Left lung (tissue), 10 donors: Measurements from ENCODE around the gene PIGQ. TPM values are rescaled to one million over a fixed set of nuclear protein-coding genes. Genes with fewer than 3 reads are reported as not detected.

ENCODE experiments used
- ATAC-seq: fragments of 200-7000 bp; cut with Tn5 transposase; one replicate; pipeline ENCODE4 v1.9.1; 2020; ENCODE audit warnings: moderate library complexity
- DNase-seq, 4 donors: peaks; one replicate each; pipeline ENCODE4 v3.0.0-alpha.2; 2013 to 2020
- H3K27ac ChIP-seq, 2 donors: fragments of 200-600 bp; sonication (generic) in 1 of 2; one replicate each; pipeline versions ENCODE4 v1.5.0 to v1.8.0; 2020 to 2021
- H3K27me3 ChIP-seq, 2 donors: fragments of 200-600 bp; sonication (generic) in 1 of 2; one replicate each; pipeline versions ENCODE4 v1.5.0 to v1.8.0; 2020 to 2021
- H3K36me3 ChIP-seq, 2 donors: fragments of 200-600 bp; sonication (generic) in 1 of 2; one replicate each; pipeline versions ENCODE4 v1.5.0 to v1.8.0; 2020 to 2021
- H3K4me1 ChIP-seq, 2 donors: fragments of 200-600 bp; one replicate each; pipeline ENCODE4 v1.8.0; 2021
- H3K4me3 ChIP-seq, 2 donors: fragments of 200-600 bp; sonication (generic) in 1 of 2; one replicate each; pipeline versions ENCODE4 v1.5.0 to v1.8.0; 2020 to 2021; ENCODE audit warnings: mild to moderate bottlenecking in 1 of 2
- H3K9me3 ChIP-seq, 2 donors: fragments of 200-600 bp; sonication (generic) in 1 of 2; one replicate each; pipeline versions ENCODE4 v1.5.0 to v1.8.0; 2020 to 2021
- intact Hi-C, 2 donors: fragments of 100-400 bp; cut with DNase I; formaldehyde crosslinking; loops; one replicate each; pipeline versions ENCODE4 v1.11.2 to v1.14.2; 2022
- polyA plus RNA-seq, 6 donors: library from polyadenylated mRNA; unstranded; fragments of 120-200 nt; gene quantifications; one replicate each; pipeline ENCODE4 v1.2.1, GENCODE V29; 2013; ENCODE audit not compliant: insufficient read length in 6 of 6
- total RNA-seq, 2 donors: library from RNA; stranded (reverse); fragmentation: NEBNext Ultra II Directional; extraction: Animal tissue kit (Norgen Biotek cat#: 25700); gene quantifications; one replicate each; pipeline ENCODE4 v1.2.1, GENCODE V29; 2021
- TF ChIP-seq, protein P1 (sequence below), 2 donors: fragments of 200-600 bp; sonication (generic) in 1 of 2; IDR thresholded peaks; one replicate each; pipeline versions ENCODE4 v1.5.0 to v1.8.0; 2021; ENCODE audit warnings: antibody characterized with exemption in 2 of 2
- donor health status: DM: no; HTN: yes; CAD: no.
- donor health status: DM: no; HTN: no; CAD: no.

PIGQ gene
- total and polyA plus RNA-seq, 8 donors, result 32.9 to 68.5 (median 39.0) TPM

DNA sequence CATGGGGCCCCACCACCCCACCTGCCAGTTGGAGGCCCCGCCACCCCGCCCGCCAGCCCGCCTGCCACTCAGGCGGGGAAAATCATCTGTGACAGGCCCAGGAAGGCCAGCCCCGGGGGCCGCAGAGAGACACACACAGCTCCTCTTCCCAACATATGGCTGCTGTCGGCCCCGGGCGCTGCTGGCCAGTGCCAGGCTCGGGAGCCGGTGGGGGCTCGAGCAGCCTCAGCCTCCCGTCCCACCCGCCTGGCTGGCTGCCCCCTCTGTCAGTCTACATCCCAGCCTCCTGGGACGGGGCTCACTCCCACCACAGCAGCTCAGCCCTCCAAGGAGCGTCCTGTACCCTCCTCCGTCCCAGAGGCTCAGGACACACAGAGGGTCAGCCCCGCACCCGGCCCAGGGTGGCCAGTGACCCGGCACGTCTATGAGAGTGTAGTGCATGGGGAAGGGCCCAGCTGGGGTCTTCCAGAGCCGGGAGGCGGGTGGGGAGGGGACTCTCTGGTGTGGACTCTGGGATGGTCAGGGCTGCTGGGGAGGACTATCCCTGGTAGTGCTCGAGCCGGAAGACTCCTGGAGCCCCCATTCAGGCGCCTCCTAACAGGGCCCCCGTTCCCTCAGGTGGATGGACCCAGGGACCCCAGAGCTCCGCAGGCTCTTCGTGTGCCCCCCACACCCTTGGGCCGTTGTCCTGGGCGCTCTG, 13.1 kb upstream of the PIGQ start:
- TF ChIP-seq, protein P1, sequence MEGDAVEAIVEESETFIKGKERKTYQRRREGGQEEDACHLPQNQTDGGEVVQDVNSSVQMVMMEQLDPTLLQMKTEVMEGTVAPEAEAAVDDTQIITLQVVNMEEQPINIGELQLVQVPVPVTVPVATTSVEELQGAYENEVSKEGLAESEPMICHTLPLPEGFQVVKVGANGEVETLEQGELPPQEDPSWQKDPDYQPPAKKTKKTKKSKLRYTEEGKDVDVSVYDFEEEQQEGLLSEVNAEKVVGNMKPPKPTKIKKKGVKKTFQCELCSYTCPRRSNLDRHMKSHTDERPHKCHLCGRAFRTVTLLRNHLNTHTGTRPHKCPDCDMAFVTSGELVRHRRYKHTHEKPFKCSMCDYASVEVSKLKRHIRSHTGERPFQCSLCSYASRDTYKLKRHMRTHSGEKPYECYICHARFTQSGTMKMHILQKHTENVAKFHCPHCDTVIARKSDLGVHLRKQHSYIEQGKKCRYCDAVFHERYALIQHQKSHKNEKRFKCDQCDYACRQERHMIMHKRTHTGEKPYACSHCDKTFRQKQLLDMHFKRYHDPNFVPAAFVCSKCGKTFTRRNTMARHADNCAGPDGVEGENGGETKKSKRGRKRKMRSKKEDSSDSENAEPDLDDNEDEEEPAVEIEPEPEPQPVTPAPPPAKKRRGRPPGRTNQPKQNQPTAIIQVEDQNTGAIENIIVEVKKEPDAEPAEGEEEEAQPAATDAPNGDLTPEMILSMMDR (IDR thresholded peaks at IDR 0.05), result no peak
- Histone ChIP-seq H3K9me3 (no peaks in the 10 kb centered on the region), H3K27me3 (peaks cover 26 to 49% of the 10 kb centered on the region in 2 donors), H3K4me3 (no peak overlapping the region), H3K36me3 (peaks cover 0 to 28% of the 10 kb centered on the region in 2 donors), H3K4me1 (peaks cover 0 to 7% of the 10 kb centered on the region in 2 donors), H3K27ac (no peak overlapping the region)
- DNase-seq (no peak), ATAC-seq (no peak)
- intact Hi-C loops, result no loop called here

DNA sequence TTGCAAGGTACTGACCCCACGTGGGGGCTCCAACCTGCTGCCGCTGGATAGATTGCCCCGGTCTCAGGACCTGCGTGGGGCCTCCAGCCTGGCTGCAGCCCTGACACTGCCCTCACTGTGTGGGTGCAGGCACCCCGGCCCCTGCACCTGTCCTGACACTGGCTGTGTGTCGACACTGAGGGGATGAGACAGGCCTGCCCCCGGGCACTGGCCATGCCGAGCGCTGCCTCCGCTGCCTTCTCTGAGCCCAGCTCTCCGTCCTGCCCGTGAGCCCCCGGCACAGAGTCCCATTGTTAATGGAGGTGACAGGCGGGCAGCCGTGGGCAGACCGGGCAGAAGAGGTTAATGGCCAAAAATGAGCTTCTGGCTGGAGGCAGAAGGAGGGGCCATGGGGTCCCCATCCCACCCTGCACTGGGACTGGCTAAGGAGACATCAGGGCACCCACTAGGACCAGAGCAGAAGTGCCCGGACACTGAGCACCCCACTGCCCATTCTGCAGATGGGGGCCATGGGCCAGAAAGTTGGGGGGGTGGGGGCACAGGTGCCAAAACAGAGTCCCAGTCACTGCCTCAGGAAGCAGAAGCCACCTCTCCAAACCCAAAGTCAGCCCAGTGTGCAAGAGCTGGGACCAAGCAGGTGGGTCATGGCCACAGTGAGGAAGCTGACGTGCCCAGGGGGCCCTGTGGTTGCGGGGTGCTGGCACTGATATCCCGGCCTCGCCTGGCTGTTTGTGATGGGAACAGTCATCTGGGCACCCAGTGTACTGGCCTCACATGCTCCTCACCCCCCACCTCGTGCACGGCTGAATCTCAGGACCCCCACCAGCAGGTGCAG, 12.1 kb upstream of the PIGQ start:
- H3K4me1 ChIP-seq, result peaks cover 0 to 7% of the 10 kb centered on the region in 2 donors
- no peak for ATAC-seq
- H3K9me3 ChIP-seq, result no peaks in the 10 kb centered on the region
- peaks cover 32 to 59% of the 10 kb centered on the region in 2 donors for H3K27me3 ChIP-seq
- no peak overlapping the region for H3K27ac ChIP-seq
- H3K36me3 ChIP-seq, result peaks cover 0 to 17% of the 10 kb centered on the region in 2 donors
- H3K4me3 ChIP-seq, result no peak overlapping the region
- intact Hi-C loops, result no loop called here
- TF ChIP-seq, protein P1 (IDR thresholded peaks at IDR 0.05), result no peak
- DNase-seq, result no peak

DNA sequence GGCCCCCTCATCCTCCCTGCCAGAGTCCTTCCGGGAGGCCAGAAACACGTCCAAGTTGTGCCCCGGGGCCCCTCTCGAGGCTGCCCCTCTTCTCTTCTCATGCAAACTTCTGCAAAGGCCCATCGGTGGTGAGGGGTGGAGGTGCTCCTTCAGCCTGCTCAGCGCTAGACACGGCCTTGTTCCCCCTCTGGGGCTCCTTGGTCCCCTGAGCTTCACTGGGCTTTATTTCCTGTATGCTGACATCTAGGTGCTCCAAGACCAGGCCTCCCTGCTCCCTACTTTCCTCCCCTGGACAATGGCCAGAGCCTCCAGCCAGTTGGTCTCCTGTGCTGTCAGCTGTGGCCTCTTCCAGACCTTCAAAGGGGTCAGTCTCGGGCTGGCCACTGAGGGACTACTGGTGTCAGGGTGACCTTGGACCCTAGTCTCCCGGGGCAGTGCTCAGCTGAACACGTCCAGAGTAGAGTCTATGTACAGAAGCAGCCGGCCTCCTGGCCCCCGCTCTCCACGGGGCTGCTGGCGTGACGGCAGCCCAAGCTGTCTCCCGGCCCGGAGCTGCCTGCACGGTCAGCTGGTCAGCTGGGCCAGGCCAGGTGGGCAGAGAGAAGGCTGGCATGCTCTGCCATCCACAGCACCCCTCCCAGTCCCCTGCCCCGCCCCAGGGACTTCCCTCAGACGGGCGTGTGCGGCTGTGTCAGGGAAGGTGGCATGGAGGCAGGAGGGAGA, 11.3 kb upstream of the PIGQ start:
- Histone ChIP-seq H3K4me3 (no peak overlapping the region), H3K36me3 (peaks cover 0 to 9% of the 10 kb centered on the region in 2 donors), H3K4me1 (peaks cover 0 to 7% of the 10 kb centered on the region in 2 donors), H3K9me3 (no peaks in the 10 kb centered on the region), H3K27ac (no peak overlapping the region), H3K27me3 (peaks cover 32 to 66% of the 10 kb centered on the region in 2 donors)
- TF ChIP-seq, protein P1 (IDR thresholded peaks at IDR 0.05), result no peak
- intact Hi-C loops, result no loop called here
- DNase-seq (no peak), ATAC-seq (no peak)

DNA sequence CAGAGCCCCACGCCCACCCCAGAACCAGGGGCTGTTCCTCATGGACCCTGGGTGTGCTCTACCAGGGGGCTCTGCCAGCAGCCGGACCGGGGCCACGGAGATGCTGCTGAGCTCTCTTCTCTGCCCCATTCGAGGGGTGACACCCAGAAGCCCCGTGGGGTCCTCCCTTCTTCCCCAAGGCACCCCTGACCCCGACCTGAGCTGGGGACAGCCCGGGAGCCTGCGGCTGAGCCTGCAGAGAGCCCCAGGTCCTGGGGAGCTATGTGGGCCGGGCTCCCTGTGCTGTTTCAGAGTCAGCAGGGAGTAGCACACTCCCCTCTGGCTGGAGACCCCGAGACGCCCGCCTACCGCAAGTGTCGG, 10.8 kb upstream of the PIGQ start:
- Histone ChIP-seq H3K4me3 (no peak overlapping the region), H3K27me3 (peaks cover 32 to 71% of the 10 kb centered on the region in 2 donors), H3K4me1 (peaks cover 0 to 7% of the 10 kb centered on the region in 2 donors), H3K36me3 (peaks cover 0 to 4% of the 10 kb centered on the region in 2 donors), H3K27ac (no peak overlapping the region), H3K9me3 (no peaks in the 10 kb centered on the region)
- no peak for DNase-seq
- ATAC-seq, result no peak
- intact Hi-C loops, result no loop called here
- TF ChIP-seq, protein P1 (IDR thresholded peaks at IDR 0.05), result no peak
